ENCODE measurements around the gene KMT2D. TPM values are rescaled to one million over a fixed set of nuclear protein-coding genes. Genes with fewer than 3 reads are reported as not detected.

KMT2D gene, protein sequence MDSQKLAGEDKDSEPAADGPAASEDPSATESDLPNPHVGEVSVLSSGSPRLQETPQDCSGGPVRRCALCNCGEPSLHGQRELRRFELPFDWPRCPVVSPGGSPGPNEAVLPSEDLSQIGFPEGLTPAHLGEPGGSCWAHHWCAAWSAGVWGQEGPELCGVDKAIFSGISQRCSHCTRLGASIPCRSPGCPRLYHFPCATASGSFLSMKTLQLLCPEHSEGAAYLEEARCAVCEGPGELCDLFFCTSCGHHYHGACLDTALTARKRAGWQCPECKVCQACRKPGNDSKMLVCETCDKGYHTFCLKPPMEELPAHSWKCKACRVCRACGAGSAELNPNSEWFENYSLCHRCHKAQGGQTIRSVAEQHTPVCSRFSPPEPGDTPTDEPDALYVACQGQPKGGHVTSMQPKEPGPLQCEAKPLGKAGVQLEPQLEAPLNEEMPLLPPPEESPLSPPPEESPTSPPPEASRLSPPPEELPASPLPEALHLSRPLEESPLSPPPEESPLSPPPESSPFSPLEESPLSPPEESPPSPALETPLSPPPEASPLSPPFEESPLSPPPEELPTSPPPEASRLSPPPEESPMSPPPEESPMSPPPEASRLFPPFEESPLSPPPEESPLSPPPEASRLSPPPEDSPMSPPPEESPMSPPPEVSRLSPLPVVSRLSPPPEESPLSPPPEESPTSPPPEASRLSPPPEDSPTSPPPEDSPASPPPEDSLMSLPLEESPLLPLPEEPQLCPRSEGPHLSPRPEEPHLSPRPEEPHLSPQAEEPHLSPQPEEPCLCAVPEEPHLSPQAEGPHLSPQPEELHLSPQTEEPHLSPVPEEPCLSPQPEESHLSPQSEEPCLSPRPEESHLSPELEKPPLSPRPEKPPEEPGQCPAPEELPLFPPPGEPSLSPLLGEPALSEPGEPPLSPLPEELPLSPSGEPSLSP (N-terminal part only)
- 15.8 TPM for polyA plus RNA-seq (2012; ENCODE audit: missing spikeins)

DNA sequence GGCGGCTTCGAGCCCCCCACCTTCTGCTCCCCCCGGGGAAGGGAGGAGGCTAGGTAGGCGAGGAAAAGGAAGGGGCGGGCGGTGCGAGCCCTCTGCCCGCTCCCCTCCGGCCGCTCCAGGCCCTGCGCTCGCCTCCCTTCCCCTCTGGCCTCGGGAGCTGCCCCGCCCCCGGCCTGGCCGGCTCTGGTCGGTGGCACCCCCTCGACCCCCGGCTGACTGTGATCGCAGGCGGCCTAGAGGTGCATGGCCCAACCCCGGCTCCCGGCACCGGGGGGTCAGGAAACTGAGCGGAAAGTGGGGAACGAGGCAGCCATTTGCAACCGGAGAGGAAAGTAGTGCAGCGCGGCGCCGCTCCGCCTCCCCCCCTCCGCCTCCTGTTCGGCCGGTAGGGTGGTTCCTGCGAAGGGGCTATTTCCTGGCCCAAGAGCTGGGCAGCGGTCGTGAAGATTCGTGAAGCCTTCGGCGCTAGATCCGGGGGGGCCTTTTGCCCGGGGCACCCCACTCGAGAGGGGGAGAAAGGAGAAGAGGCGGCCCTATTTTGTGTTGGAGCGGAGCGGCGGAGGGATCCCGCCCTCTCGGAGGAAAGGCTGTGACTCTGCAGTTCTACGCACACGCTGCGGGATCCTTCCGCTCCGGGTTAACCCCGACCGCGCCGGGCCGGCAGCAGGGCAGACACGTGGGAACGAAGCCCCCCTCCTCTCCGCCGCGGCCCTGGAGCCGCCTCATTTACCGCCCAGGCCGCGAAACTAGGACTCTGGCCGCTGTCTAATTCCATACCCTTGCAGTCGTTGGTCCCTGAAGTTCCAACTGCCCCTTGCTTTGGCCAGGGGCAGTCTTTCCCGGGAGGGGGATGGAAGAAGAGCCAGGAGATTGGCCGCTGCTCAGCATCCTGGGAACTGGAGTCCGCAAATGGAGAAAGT, at the start of gene KMT2D:
Gene KMT2D, minus strand, starts transcription at position 558 of the 920 bp plus-strand sequence. CDS start 5,470 bp downstream, outside the sequence.
- FAIRE-seq (peak; percentile 65), DNase-seq (ENCODE audit: insufficient read length) (peak; percentile 94)
- TF ChIP-seq TAF1 (IDR thresholded peaks at IDR 0.05; ENCODE audit: borderline replicate concordance, low read depth, low read length) (peak; percentile 76; the same call in 1 of the 2 replicates), POLR2AphosphoS5 (IDR thresholded peaks at IDR 0.05; ENCODE audit: low read depth, low read length) (peak; percentile 65; the same call in 1 of the 2 replicates), POLR2A (IDR thresholded peaks at IDR 0.05; ENCODE audit: low read depth, low read length) (peak; percentile 79; the same call in 1 of the 2 replicates)

- no peak for FAIRE-seq
Measured at GRCh38 chr12:49109641-49110463, 49.3 kb upstream of the KMT2D start.

DNA sequence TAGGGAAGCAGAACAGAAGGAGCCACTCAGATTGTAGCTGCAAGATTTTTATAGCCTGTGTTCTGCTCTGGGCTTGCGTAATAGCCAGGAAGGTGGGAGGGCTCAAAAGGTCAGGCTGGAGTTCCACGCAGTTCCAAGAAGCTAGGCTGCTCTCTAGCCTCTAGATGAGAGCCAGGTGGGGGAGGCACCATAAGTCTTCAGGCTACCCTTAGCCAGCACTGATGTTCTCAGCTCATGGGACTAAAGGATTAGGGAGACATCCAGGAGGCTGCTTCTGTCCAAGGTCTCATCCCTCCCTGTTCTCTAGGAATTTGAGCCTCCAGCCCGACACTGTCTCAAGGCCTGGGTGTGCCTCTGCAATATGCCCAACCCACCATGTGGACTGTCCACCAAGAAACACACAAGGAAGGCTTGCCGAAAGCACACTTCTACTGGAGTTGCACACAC, 48.4 kb upstream of the KMT2D start:
- DNase-seq (ENCODE audit: insufficient read length): no peak
- FAIRE-seq: no peak
- no peak for TF ChIP-seq POLR2A (IDR thresholded peaks at IDR 0.05; ENCODE audit: low read depth, low read length)
- no peak for TF ChIP-seq POLR2AphosphoS5 (IDR thresholded peaks at IDR 0.05; ENCODE audit: low read depth, low read length)
- TF ChIP-seq TAF1 (IDR thresholded peaks at IDR 0.05; ENCODE audit: borderline replicate concordance, low read depth, low read length): no peak

More at GRCh38 chr12:49109641-49110463, 49.3 kb upstream of the KMT2D start:
- no peak for TF ChIP-seq TAF1 (IDR thresholded peaks at IDR 0.05; ENCODE audit: borderline replicate concordance, low read depth, low read length)
- no peak for TF ChIP-seq POLR2A (IDR thresholded peaks at IDR 0.05; ENCODE audit: low read depth, low read length)
- no peak for TF ChIP-seq POLR2AphosphoS5 (IDR thresholded peaks at IDR 0.05; ENCODE audit: low read depth, low read length)
- DNase-seq (ENCODE audit: insufficient read length): no peak

GRCh38 chr12:49105504-49106084, 45.0 kb upstream of the KMT2D start:
- no peak for FAIRE-seq
- no peak for TF ChIP-seq POLR2A (IDR thresholded peaks at IDR 0.05; ENCODE audit: low read depth, low read length)
- no peak for TF ChIP-seq POLR2AphosphoS5 (IDR thresholded peaks at IDR 0.05; ENCODE audit: low read depth, low read length)
- TF ChIP-seq TAF1 (IDR thresholded peaks at IDR 0.05; ENCODE audit: borderline replicate concordance, low read depth, low read length): no peak
- no peak for DNase-seq (ENCODE audit: insufficient read length)

GRCh38 chr12:49104822-49105221, 44.2 kb upstream of the KMT2D start:
- FAIRE-seq: no peak
- TF ChIP-seq TAF1 (IDR thresholded peaks at IDR 0.05; ENCODE audit: borderline replicate concordance, low read depth, low read length) (no peak), POLR2A (IDR thresholded peaks at IDR 0.05; ENCODE audit: low read depth, low read length) (no peak), POLR2AphosphoS5 (IDR thresholded peaks at IDR 0.05; ENCODE audit: low read depth, low read length) (no peak)
- DNase-seq (ENCODE audit: insufficient read length): no peak

DNA sequence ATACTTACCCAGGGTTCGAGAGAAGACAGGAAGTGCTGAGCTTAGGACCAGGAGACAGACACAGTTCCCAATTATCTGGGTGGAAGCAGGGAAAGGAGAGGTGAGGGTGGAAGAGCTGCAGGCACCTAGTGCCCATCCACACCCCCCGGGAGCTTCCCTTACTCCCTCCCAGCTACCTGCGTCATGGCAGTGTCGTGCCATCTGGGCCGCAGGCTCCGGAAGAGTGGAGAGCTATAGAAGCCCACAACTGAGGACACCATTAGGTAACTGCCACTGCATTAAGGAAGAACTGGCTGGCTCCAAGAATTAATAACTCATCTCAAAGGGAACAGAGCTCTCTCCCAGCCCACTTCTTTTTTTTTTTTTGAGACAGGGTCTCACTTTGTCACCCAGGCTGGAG, 39.8 kb upstream of the KMT2D start:
- FAIRE-seq (no peak), DNase-seq (ENCODE audit: insufficient read length) (no peak)
- TF ChIP-seq POLR2AphosphoS5 (IDR thresholded peaks at IDR 0.05; ENCODE audit: low read depth, low read length): no peak

DNA sequence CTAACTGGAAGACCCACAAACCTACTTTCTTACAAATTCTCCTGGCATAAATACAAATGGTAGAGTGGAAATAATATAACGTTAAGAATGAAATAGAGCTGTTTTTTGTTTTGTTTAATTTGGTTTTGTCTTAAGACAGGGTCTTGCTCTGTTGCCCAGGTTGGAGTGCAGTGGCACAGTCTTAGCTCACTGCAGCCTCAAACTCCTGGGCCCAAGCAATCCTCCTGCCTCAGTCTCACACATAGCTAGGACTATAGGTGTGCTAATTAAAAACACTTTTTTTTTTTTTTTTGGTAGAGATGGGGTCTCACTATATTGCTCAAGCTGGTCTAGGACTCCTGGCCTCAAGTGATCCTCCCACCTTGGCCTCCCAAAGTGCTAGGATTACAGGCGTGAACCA, 38.1 kb upstream of the KMT2D start:
- DNase-seq (ENCODE audit: insufficient read length) (no peak), FAIRE-seq (no peak)
- TF ChIP-seq POLR2A (IDR thresholded peaks at IDR 0.05; ENCODE audit: low read depth, low read length) (no peak), TAF1 (IDR thresholded peaks at IDR 0.05; ENCODE audit: borderline replicate concordance, low read depth, low read length) (no peak), POLR2AphosphoS5 (IDR thresholded peaks at IDR 0.05; ENCODE audit: low read depth, low read length) (no peak)

DNA sequence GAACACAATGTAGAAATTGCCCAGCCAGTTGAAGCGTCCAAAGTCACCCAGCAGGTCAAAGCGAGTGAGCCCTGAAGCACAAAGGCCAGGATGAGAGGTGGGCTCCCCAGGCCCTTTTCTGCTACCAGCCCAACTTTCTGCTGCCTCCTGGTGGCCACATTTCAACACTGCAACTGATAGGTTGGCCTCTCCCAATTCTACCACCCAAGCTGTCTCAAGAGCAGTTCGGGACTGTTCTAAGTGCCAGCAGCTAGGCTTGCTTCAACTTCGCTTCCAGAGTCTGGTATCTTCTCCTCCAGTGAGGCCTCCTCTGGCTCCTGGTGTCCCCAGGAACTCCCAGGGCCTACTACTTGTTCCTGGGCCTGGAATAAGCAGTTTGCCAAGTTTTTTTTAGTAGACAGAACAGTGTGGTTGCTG, 37.4 kb upstream of the KMT2D start:
- TF ChIP-seq POLR2AphosphoS5 (IDR thresholded peaks at IDR 0.05; ENCODE audit: low read depth, low read length): no peak
- no peak for TF ChIP-seq POLR2A (IDR thresholded peaks at IDR 0.05; ENCODE audit: low read depth, low read length)
- no peak for TF ChIP-seq TAF1 (IDR thresholded peaks at IDR 0.05; ENCODE audit: borderline replicate concordance, low read depth, low read length)
- peak; percentile 86 for FAIRE-seq
- no peak for DNase-seq (ENCODE audit: insufficient read length)

DNA sequence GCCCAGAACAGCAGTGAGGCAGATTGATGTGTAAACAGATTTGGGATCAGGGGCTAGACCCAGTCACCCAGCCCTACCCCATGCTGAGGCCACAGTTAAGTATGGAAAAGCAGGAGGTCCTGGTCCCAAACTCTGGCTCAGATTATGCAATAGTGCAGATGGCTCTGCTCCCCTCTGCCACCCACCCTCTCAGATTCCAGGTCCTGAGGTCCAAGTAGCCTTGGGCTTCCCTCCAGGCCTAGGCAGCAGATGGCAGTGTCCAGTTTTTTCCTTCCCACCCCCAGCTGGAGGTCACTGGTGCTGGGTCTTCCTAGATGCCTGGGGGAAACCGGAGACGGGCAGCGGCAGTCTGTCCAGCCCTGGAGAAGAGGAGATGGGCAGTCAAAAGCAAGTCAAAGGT, 36.8 kb upstream of the KMT2D start:
- no peak for DNase-seq (ENCODE audit: insufficient read length)
- TF ChIP-seq TAF1 (IDR thresholded peaks at IDR 0.05; ENCODE audit: borderline replicate concordance, low read depth, low read length): no peak
- TF ChIP-seq POLR2A (IDR thresholded peaks at IDR 0.05; ENCODE audit: low read depth, low read length): no peak
- no peak for TF ChIP-seq POLR2AphosphoS5 (IDR thresholded peaks at IDR 0.05; ENCODE audit: low read depth, low read length)
- no peak for FAIRE-seq

Data from GM12892 (cell line).